NCI-H187 (cell line): Measurements from ENCODE around the gene GTF2IRD1.
"Not testable (repeated sequence)": the region's sequence is repeated elsewhere in the genome, so short reads cannot be mapped to it uniquely, and the experiment has no call there.

Experiments used
- DNase-seq, 2 experiments: peaks; one replicate each; lab custom pipeline; 2025; lab: John Stamatoyannopoulos, UW

The GTF2IRD1 gene

GRCh38 chr7:74430409-74430808 lies 23.3 kb upstream of the GTF2IRD1 start:
- DNase-seq: not testable (repeated sequence)

- no peak for DNase-seq
These were observed 22.7 kb upstream of the GTF2IRD1 start for GRCh38 chr7:74430961-74431466.

- DNase-seq: not testable (repeated sequence)
These were observed 16.5 kb upstream of the GTF2IRD1 start for GRCh38 chr7:74437291-74437571.

GRCh38 chr7:74438327-74438726 lies 15.4 kb upstream of the GTF2IRD1 start:
- DNase-seq: no peak

- no peak for DNase-seq
These were observed 14.2 kb upstream of the GTF2IRD1 start for GRCh38 chr7:74439541-74439940.

- not testable (repeated sequence) for DNase-seq
These were observed 13.6 kb upstream of the GTF2IRD1 start for GRCh38 chr7:74440143-74440542.

- no peak for DNase-seq
These were observed 11.9 kb upstream of the GTF2IRD1 start for GRCh38 chr7:74441801-74442200.

- no peak for DNase-seq
These were observed 10.0 kb upstream of the GTF2IRD1 start for GRCh38 chr7:74443543-74444247.

- DNase-seq: no peak
These were observed 4.6 kb upstream of the GTF2IRD1 start for GRCh38 chr7:74449144-74449543.

- peak; percentile 50 to 69 for DNase-seq
These were observed 3.8 kb upstream of the GTF2IRD1 start for GRCh38 chr7:74449809-74450397.

GRCh38 chr7:74452748-74453321 lies 871 bp upstream of the GTF2IRD1 start:
- DNase-seq: no peak

- no peak for DNase-seq
These were observed 567 bp downstream of the GTF2IRD1 start for GRCh38 chr7:74454021-74454924.

- no peak for DNase-seq
These were observed 1.2 kb downstream of the GTF2IRD1 start for GRCh38 chr7:74454925-74455288.

GRCh38 chr7:74455291-74455804 lies 1.6 kb downstream of the GTF2IRD1 start:
- DNase-seq: no peak

- no peak for DNase-seq
These were observed 2.2 kb downstream of the GTF2IRD1 start for GRCh38 chr7:74455928-74456327.

GRCh38 chr7:74457007-74457406 lies 3.3 kb downstream of the GTF2IRD1 start:
- DNase-seq: no peak

- DNase-seq: no peak
These were observed 8.4 kb downstream of the GTF2IRD1 start for GRCh38 chr7:74461970-74462706.

GRCh38 chr7:74462707-74463100 lies 9.0 kb downstream of the GTF2IRD1 start:
- no peak for DNase-seq

GRCh38 chr7:74464931-74465886 lies 11.5 kb downstream of the GTF2IRD1 start:
- DNase-seq: no peak

GRCh38 chr7:74466196-74466813 lies 12.6 kb downstream of the GTF2IRD1 start:
- DNase-seq: no peak
